Activated CD8-positive, alpha-beta memory T cell treated with anti-CD3 and anti-CD28 coated beads, Interleukin-2, amount 50 U/mL, for 4 hours (primary cell): Measurements from ENCODE around the gene CCDC33.
"Not testable (repeated sequence)": the region's sequence is repeated elsewhere in the genome, so short reads cannot be mapped to it uniquely, and the experiment has no call there.

Experiments used
- DNase-seq: peaks from one replicate; pipeline ENCODE4 v3.0.0-alpha.2; 2020

The CCDC33 gene

DNA sequence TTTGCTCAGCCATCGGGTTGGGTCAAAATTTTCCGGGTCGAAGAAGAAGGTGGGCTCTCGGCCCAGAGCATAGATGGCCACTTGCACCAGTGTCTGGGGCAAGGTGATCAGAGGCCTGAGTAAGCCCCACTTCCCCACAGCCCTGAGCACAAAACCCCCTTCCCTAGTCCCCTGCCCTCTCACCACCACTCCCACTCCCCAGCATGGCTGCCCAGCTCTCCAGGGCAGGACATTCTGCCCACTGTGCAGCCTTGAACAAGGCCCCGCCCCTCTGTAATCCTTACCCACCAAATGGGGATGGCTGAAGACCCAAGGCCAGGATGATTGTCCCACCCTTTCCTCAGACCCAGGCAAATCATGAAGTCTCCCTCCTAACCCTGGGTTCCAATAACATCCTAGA, 102.5 kb downstream of the CCDC33 start:
- no peak for DNase-seq

DNA sequence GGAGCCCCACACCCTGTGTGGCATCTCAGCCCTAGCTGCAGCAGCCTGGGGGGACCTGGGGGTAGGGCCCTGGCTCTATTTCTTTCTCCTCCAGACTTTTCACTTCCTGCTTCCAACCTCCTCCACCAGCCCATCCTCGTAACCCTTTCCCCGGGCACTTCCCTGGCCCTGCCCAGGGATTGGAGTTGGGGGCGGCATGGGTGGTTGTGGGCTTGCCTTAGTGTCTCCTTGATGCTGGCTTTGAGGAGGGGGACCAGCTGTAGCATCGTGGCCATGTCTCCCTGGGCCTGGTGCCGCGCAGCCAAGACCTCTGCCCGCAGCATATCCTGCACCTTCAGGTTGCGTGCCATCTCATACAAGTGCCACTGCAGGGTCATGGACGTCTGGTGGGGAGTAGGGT, 103.2 kb downstream of the CCDC33 start:
- DNase-seq: no peak

DNA sequence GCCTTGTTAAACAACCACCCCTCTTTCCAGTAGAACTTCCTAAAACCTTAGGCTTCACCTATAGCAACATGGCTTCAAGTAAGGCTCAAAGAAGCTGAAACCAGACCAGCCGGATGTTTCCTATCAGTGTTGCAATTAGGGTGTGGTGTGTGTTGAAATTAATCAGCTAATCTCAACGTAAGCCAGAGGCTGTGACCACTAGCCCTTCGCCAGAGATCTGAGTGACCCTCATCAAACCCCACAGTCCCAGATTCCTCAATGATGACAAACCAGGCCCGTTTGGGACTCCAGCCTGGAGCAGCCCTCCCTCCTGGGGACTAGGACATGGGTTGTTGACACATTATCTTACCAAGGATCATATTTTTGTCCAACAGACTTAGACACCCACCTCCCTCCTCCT, 104.0 kb downstream of the CCDC33 start:
- no peak for DNase-seq

DNA sequence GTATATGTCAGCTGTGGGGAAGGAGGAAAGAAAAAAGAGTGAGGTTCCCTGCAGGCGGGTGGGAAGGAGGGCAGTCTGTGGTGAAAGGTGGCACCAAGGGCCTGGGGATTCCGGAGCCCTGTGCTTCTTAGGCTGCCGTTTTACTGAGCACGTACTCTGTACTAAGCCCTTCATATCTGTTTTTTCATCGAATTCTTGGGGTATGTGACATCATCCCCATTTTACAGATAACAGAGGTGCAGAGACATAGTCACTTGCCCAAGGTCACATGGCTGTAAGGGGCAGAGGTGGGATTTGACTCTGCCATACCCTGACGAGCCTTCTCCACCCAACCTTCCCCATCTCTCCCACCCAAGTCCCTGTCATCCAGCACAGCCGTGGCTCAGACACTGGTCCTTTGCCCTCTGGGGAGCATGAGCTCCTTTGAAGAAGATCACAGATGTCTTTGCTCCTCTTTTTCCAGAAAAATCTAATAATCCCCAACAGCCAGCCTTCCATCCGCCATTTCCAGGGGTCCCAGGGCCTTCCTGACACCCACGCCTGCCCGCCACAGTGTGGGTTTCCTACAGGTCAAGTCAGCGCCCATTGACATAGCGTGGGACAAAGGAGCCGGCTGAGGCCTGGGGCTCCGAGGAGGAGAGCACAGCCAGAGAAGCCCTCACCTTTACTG, 107.1 kb downstream of the CCDC33 start:
- DNase-seq: no peak

DNA sequence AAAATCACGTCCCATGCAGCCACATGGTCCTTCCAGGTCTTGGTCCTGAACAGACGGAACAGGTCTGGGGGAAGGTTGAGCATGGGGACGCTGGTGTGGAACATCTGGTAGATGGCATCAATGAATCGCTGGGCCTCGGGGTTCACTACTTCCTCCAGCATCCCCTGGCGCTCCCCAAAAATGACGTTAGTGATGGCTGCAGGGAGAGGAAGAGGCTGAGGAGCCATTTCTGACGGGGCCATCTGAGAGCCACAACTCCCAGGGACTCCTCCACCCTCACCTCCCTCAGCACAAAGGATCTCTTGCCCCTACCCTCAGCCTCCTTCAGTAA, 107.6 kb downstream of the CCDC33 start:
- DNase-seq: no peak

DNA sequence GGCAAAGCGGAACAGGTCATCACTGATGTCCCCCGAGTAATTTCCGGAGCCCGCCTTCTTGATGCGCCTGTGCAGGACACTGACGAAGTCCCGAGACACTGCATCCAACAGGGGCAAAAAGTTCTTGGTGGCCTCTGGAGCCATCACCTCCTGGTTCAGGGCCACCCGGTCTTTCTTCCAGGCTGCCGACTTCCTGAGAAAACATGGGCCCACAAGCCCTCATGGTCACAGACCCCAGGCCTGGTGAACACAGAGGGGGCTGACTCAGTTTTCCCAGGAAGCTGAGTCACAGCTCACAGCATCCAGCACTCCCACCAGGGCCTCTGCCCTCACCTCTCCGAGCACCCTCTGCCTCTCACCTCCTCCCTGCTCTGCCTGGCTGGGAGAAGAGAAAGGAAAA, 108.9 kb downstream of the CCDC33 start:
- DNase-seq: no peak

DNA sequence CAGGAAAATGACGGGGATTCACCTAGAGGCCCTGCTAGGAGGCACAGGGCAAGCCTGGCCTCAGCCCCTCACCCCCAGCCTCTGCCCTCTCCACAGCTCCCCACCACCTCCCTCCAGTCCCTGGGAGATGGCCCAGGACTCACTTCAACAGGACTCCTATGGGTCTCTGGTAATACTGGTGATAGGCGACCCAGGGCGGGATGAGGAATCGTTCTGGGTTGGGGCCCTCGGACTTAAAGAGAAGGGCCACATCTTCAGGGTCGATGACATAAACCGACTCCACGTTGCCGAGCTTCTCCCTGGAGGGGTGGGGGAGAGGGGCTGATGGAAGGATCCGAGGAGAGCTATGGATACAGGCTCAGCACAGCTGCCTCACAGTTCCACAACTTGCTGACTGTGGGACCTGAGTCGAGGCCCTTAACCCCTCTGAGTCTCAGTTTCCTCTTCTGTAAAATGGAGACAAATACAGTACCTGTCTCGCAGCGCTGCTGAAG, 111.7 kb downstream of the CCDC33 start:
- DNase-seq: no peak

DNA sequence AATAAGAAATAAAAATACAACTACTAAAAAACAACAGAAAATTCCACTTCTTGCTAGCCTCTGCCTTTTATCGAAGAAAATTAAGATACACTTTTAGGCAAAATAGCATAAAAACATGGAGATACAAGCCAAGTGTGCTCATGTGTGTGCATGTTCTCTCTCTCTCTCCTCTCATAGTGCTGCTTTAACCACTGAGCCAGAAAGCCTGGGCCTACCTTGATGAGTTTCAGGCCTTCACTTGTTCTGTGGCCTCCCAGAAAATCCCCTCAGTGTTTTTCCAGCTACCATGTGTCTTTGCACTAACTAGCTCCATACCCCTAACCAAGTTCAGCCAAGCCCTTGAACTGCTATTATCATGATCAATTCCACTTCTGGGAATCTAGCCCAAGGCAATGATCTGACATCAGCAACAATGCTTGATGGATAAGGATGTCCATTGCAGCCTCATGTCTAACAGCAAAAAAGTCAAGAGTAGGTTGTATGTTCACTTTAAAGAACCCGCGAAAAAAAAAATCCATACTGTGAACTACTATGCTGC, 113.2 kb downstream of the CCDC33 start:
- DNase-seq: no peak

DNA sequence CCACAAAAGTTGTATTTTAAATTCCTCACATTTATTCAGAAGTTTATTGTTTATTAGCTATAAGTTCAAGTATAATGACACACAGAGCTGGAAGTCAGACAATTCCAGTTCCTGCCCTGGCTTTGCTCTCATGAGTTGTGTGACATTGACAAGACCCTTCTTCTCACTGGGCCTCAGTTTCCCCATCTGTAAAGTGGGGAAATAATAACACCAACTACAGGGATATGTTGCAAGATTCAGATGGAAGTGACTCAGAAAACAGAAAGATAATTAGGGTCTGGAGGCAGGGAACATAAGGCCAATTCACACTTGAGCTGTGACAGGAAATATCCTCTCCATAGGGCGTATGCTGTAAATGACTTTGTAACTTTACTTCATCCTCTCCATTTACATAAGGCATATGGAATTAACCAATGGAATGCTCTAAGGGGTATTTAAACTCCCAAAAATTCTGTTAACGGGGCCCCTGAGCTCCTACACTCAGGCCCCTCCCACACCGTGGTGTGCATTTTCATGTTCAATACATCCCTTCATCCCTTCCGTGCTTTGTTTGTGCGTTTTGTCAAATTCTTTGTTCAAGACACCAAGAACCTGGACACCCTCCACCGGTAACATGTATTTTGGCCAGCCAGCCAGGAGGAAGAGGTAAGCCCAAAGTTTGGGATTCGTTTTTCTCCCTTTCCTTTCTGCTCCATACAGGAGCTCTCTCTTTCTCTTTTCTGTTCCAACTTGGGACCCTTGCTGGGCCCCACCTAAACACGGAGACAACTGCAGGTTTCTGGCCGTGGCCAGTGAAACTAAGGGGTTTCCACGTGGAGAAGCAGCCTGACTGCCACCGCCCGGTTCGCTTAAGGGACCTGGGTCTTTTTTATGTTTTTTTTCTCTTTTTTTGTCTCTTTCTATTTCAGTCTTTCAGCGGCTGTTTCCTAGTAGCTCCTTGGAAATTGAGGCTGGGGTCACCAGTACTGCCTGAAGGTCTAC, 114.5 kb downstream of the CCDC33 start:
- DNase-seq: no peak

DNA sequence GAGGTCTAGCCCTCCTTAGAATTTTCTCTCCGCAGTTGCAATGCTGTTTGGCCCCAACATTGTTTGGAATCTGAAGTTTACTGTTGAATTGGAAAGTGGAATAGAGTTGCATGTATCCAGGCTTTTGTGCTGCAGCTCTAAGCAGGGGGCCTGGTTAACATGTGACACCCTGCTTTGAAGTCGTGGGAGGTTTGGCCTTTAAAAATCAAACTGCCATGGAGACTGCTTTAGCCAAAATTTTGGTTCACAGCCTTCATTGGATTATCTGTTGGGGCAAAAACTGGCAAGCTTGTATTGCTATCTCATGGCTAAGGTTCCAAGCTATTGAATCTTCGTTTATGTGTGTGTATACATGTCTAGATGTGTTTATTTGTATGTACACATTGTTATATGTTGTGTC, 115.5 kb downstream of the CCDC33 start:
- DNase-seq: no peak

DNA sequence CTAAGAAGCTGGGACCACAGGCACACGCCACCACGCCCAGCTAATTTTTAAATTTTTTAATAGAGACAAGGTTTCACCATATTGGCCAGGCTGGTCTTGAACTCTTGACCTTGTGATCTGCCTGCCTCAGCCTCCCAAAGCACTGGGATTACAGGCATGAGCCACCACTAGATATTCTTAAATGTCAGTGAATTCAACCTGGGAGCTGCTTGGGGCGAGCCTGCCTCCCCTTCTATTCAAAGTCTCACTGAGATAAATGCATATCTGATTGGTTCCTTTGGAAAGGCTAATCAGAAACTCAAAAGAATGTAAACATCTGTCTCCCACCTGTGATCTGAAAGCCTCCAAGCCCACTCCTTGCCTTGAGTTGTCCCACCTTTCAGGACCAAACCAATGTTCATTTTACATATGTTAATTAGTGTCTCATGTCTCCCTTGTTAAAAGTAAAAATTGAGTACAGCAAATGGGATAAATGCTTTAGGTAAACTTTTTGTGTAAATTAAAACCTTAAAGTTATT, 116.3 kb downstream of the CCDC33 start:
- DNase-seq: no peak

DNA sequence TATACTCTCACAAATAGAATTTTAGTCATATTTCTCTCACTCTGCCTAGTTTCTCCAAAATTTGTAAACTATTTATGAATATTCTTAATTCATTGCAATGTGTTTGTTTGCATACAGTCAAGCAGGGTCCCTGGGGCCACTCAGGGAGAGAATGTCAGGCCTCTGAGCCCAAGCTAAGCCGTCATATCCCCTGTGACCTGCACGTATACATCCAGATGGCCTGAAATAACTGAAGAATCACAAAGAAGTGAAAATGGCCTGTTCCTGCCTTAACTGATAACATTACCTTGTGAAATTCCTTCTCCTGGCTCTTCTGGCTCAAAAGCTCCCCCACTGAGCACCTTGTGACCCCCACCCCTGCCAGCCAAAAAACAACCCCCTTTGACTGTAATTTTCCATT, 117.9 kb downstream of the CCDC33 start:
- DNase-seq: not testable (repeated sequence)

DNA sequence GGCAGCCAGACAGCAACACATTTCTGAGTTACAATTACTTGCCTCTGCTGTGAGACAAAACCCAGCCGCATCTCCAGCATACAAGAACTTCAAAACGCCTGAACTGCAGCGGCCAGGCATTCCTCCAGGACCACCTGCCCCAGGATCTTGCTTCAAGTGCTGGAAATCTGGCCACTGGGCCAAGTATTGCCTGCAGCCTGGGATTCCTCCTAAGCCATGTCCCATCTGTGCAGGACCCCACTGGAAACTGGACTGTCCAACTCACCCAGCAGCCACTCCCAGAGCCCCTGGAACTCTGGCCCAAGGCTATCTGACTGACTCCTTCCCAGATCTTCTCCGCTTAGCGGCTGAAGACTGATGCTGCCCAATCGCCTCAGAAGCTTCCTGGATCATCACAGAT, 119.9 kb downstream of the CCDC33 start:
- DNase-seq: not testable (repeated sequence)

DNA sequence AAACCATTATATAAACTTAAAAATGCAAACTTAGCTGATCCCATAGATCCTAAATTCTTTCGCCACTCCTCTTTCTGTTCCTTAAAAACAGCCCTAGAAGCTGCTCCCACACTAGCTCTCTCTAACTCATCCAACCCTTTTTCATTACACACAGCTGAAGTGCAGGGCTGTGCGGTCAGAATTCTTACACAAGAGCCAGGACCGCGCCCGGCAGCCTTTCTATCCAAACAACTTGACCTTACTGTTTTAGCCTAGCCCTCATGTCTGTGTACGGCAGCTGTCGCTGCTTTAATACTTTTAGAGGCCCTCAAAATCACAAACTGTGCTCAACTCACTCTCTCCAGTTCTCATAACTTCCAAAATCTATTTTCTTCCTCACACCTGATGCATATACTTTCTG, 121.4 kb downstream of the CCDC33 start:
- DNase-seq: not testable (repeated sequence)

DNA sequence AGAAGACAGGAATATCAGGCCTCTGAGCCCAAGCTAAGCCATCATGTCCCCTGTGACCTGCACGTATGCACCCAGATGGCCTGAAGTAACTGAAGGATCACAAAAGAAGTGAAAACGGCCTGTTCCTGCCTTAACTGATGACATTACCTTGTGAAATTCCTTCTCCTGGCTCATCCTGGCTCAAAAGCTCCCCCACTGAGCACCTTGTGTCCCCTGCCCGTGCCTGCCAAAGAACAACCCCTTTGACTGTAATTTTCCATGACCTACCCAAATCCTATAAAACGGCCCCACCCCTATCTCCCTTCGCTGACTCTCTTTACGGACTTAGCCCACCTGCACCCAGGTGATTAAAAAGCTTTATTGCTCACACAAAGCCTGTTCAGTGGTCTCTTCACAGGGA, 123.2 kb downstream of the CCDC33 start:
- DNase-seq: not testable (repeated sequence)

DNA sequence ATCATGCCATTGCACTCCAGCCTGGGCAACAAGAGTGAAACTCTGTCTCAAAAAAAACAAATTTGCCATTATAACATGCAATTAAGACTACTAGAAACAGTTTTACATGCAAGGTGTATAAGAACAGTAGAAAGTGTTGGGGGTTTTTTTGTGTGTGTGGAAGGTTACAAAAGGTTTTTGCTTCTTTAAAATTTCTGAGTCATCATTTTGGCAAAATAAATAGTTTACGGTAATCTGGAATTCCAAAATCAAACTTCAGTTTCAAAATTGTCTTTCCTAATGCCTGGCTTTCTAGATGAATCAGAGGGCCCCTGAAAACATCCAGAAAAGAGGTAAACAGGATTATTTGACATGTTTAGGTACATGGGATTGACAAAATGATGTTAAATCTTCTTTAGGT, 124.7 kb downstream of the CCDC33 start:
- not testable (repeated sequence) for DNase-seq

DNA sequence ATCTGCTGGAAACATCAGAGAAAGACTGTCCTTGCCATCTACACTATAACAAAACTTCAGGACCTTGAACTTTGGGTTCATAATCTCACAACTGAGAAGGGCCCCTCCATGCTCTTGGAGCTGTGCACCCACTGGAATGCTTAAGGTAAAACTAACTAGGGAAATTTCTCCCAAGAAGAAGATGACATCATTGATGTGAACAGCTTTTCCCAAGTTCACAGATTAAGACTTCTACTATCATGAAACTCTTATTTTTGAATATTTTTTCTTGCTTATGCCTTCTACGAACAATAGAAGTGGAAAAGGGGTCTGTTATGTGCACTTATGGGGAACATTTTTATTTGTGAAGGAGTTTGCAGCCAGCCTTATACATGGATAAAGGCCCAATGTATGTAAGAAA, 126.4 kb downstream of the CCDC33 start:
- DNase-seq: no peak

DNA sequence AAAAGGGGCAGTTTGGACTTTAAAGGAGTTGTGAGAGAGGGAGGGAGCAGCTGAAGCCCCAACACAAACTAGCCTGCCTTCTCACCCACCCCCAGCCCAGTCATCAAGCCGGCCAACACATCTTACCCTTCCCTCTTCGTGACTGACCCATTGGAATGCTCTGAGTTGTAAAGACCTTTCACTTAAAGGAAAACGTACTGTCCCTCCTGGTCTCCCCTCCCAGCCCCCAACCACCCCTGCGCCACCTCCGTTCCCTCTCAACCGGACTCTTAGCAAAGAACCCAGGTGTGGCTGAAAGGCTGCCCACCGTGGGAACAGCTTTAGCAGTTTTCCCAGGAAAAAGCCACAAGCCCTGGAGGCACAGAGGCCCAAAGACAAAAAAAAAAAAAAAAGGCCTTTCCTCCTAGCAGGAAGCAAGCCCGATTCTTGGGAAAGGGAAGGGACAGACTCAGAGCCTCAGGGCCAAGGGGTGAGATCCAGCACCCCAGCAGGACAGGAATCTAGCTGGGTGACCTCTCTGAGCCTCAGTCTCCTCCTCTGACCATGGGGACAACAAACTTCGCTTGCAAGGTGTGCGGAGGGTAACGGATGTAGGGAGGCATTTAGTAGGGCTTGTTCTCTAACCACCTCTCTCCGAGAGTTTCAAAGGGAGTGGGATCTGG, 128.9 kb downstream of the CCDC33 start:
- no peak for DNase-seq

DNA sequence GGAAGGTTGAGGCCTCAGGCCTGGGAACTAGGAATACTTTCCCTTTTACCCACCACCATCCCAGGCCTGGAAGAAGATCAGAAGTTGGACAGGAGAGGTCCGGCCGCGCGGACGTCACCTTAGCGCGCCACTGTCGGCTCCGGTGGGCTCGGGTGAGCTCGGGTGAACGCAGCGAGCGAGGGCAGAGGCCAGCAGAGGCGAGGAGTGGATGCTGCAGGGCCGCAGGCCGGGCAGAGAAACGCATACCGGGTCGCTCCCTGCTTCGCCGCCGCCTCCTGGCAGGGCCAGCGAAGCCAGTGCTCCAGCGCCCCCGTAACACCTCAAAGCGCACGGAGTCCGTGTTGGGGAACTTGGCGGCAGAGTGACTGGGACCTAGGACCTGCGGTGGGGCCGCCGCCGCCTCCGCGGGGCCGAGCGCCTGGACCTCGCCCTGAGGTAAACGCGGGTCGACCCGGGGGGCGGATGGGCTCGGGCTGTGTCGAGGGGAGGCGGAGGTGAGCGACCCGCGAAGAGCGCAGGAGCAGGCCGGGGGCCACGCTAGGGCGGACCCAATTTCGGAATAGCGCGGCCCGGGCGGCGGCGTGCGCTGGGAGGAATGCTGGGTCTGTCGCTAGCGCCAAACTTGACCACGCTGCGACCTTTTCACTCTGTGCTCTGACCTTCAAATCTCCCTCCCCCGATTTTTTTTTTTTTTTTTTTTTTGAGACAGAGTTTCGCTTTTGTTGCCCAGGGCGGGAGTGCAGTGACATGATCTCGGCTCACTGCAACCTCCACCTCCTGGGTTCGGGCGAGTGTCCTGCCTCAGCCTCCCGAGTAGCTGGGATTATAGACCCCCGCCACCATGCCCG, 129.7 kb downstream of the CCDC33 start:
- DNase-seq: no peak

DNA sequence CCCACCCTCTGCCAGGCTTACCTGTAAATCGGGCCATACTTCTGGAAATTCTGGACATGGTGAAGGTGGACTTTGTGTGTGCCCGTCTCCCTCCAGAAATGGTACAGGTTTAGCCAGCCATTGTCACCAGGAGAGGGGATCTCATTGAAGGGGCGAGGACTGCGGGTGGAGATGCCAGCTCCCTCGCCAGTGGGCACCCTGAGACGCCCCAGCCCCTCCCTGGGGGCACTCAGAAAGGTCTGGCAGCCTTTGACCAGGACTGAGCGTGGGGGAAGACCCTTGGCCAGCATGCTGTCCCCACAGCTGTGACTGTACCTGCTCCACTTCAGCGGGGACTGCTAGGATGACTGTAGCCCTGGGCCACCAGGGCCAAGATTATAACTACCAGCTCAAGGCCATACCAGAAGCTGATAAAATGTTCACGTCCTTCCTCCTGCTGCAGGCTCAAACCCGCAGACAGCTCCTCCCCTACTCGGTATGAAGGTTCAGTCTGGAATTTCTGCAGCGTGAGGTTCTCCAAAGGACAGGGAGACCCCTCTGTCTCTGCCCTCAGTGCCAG, 131.2 kb downstream of the CCDC33 start, which contains the start of gene CYP11A1:
Gene CYP11A1, minus strand, starts transcription at position 351 of the 559 bp plus-strand sequence. Its CDS starts 61 bp downstream, at position 290.
- no peak for DNase-seq

DNA sequence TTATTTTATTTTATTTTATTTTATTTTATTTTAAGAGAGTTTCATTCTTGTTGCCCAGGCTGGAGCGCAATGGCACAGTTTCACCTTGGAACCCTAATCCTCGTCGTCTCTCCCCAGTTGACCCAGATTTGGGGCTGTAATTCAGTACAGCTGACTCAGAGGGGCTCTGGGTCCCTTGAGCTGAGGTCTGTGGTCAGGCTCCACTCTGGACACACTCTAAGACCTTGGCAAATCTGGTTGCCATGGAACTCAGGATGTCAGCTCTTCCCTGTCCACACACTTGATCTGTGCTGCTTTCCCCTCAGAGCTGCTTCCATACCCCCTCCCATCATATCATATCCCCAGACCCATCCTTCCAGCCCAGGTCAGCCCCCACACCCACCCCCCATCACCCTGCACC, 132.0 kb downstream of the CCDC33 start:
- DNase-seq: no peak
